ENCODE results near the gene GRB2. TPM values are rescaled to one million over a fixed set of nuclear protein-coding genes. Genes with fewer than 3 reads are reported as not detected.

The GRB2 gene
- total and polyA plus RNA-seq, 2 experiments from 2014 or later, result 82.7 to 101 TPM

GRCh38 chr17:75271233-75271954 lies 134.1 kb downstream of the GRB2 start:
- peak overlapping the region; percentile 100 for H2AFZ ChIP-seq
- H3K4me3 ChIP-seq, result peak overlapping the region; percentile 88
- no peaks in the 10 kb centered on the region for H3K9me3 ChIP-seq (ENCODE audit: low read depth)
- H3K9me2 ChIP-seq (replicated peaks; ENCODE audit: insufficient read depth), result no peaks in the 10 kb centered on the region
- peak overlapping the region; percentile 80 for H3K27ac ChIP-seq
- no peaks in the 10 kb centered on the region for H4K20me1 ChIP-seq (ENCODE audit: insufficient read depth, poor library complexity, severe bottlenecking)
- WGBS (ENCODE audit: low lambda C conversion rate, missing lambda C conversion rate), result under 1% methylated on average over 44 of the region's 74 CpGs
- H3K36me3 ChIP-seq (replicated peaks; ENCODE audit: insufficient read depth, low read depth), result no peaks in the 10 kb centered on the region
- peak; percentile 53 for DNase-seq (ENCODE audit: low spot score)
- H3K79me2 ChIP-seq, result no peaks in the 10 kb centered on the region
- no peak for TF ChIP-seq EZH2 (IDR thresholded peaks at IDR 0.05; ENCODE audit: borderline replicate concordance)
- TF ChIP-seq, protein P1, sequence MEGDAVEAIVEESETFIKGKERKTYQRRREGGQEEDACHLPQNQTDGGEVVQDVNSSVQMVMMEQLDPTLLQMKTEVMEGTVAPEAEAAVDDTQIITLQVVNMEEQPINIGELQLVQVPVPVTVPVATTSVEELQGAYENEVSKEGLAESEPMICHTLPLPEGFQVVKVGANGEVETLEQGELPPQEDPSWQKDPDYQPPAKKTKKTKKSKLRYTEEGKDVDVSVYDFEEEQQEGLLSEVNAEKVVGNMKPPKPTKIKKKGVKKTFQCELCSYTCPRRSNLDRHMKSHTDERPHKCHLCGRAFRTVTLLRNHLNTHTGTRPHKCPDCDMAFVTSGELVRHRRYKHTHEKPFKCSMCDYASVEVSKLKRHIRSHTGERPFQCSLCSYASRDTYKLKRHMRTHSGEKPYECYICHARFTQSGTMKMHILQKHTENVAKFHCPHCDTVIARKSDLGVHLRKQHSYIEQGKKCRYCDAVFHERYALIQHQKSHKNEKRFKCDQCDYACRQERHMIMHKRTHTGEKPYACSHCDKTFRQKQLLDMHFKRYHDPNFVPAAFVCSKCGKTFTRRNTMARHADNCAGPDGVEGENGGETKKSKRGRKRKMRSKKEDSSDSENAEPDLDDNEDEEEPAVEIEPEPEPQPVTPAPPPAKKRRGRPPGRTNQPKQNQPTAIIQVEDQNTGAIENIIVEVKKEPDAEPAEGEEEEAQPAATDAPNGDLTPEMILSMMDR (IDR thresholded peaks at IDR 0.05; ENCODE audit: poor library complexity), result peak; percentile 49
- peaks cover 7% of the 10 kb centered on the region for H3K4me1 ChIP-seq (ENCODE audit: insufficient read depth)
- no peaks in the 10 kb centered on the region for H3K27me3 ChIP-seq
- peak overlapping the region; percentile 100 for H3K4me2 ChIP-seq

DNA sequence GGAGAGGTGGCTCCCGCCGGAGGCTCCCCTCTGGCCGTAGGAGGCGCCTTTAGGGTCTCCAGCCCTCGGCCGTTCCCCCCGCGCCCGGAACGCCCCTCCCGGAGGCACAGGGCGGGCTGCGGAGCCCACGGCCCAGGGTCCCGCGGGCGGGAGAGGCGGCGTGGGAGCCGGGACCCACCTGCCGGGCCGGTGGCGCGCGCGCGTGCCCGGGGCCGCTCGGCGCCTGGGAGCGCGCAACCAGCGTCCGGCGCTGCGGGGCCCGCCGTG lies 134.6 kb downstream of the GRB2 start, which contains the start of gene MIF4GD:
Gene MIF4GD, minus strand, starts transcription at position 266 of the 267 bp plus-strand sequence. CDS start 1,036 bp downstream, outside the sequence.
- peak within 1 kb of the TSS; percentile 100 for H3K4me3 ChIP-seq
- peak within 1 kb of the TSS; percentile 98 for H3K27ac ChIP-seq
- no peaks in the 10 kb centered on the region for H3K9me2 ChIP-seq (replicated peaks; ENCODE audit: insufficient read depth)
- no peaks in the 10 kb centered on the region for H3K79me2 ChIP-seq
- no peaks in the 10 kb centered on the region for H3K27me3 ChIP-seq
- peak within 1 kb of the TSS; percentile 100 for H3K4me2 ChIP-seq
- WGBS (ENCODE audit: low lambda C conversion rate, missing lambda C conversion rate), result 2% methylated on average over 17 of the region's 39 CpGs
- DNase-seq (ENCODE audit: low spot score), result peak; percentile 94
- H2AFZ ChIP-seq, result peak within 1 kb of the TSS; percentile 100
- TF ChIP-seq, protein P1 (IDR thresholded peaks at IDR 0.05; ENCODE audit: poor library complexity), result no peak
- TF ChIP-seq EZH2phosphoT487 (IDR thresholded peaks at IDR 0.05; ENCODE audit: low read depth, severe bottlenecking, unreplicated experiment), result no peak
- TF ChIP-seq EZH2 (IDR thresholded peaks at IDR 0.05; ENCODE audit: borderline replicate concordance), result no peak
- H3K4me1 ChIP-seq (ENCODE audit: insufficient read depth), result peaks cover 7% of the 10 kb centered on the region
- no peaks in the 10 kb centered on the region for H3K9me3 ChIP-seq (ENCODE audit: low read depth)
- H4K20me1 ChIP-seq (ENCODE audit: insufficient read depth, poor library complexity, severe bottlenecking), result no peaks in the 10 kb centered on the region
- H3K36me3 ChIP-seq (replicated peaks; ENCODE audit: insufficient read depth, low read depth), result no peaks in the 10 kb centered on the region

DNA sequence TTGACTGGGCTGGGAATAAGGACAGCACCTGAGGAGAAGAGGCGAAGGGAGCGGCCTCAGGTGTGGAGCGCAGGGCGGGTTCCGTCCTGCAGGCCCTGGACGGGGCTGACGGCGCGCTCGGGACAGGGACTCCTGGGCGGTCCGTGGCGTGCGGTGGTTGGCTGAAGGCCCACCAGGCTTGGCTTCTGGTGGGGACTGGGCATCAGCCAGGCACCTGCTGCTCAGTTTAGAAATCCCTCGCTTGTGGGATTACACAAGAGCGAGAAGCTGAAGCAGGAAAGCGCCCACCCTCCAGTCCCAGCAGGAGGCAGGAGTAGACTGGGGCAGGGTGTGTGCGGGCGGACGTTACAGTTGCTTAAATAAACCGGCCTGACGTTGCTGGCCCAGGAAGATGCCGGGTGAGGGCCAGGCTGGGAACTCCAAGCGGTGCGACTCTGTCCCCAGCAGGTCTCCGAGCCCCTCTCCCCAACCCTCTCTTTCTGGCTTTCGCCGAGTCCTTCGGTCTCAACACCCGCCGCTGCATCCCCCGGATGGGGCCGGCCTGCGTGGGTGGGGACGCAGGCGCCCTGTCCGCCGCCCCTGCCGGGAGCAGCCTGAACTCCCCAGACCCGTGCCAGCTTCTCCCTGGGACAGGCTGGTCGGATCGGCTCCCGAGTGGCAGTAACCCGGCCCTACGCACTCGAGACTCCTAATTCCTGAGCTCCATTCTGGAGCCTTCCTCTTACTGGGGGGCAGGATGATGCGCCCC lies 135.1 kb downstream of the GRB2 start:
- 2% methylated on average over 47 of the region's 47 CpGs for WGBS (ENCODE audit: low lambda C conversion rate, missing lambda C conversion rate)
- no peaks in the 10 kb centered on the region for H3K9me2 ChIP-seq (replicated peaks; ENCODE audit: insufficient read depth)
- TF ChIP-seq EZH2 (IDR thresholded peaks at IDR 0.05; ENCODE audit: borderline replicate concordance), result no peak
- TF ChIP-seq, protein P1 (IDR thresholded peaks at IDR 0.05; ENCODE audit: poor library complexity), result peak; percentile 49
- peak overlapping the region; percentile 100 for H3K4me3 ChIP-seq
- H3K36me3 ChIP-seq (replicated peaks; ENCODE audit: insufficient read depth, low read depth), result no peaks in the 10 kb centered on the region
- peak overlapping the region; percentile 99 for H3K4me2 ChIP-seq
- H4K20me1 ChIP-seq (ENCODE audit: insufficient read depth, poor library complexity, severe bottlenecking), result no peaks in the 10 kb centered on the region
- H3K27me3 ChIP-seq, result no peaks in the 10 kb centered on the region
- H3K27ac ChIP-seq, result peak overlapping the region; percentile 98
- no peaks in the 10 kb centered on the region for H3K79me2 ChIP-seq
- peaks cover 7% of the 10 kb centered on the region for H3K4me1 ChIP-seq (ENCODE audit: insufficient read depth)
- H2AFZ ChIP-seq, result peak overlapping the region; percentile 100
- peak; percentile 88 for DNase-seq (ENCODE audit: low spot score)
- no peaks in the 10 kb centered on the region for H3K9me3 ChIP-seq (ENCODE audit: low read depth)
